Pulmonary artery endothelial cell (primary cell): ENCODE data around the gene GPR107. TPM values are rescaled to one million over a fixed set of nuclear protein-coding genes. Genes with fewer than 3 reads are reported as not detected.

ENCODE experiments used
- DNase-seq: peaks from one replicate; pipeline ENCODE4 v3.0.0-alpha.2; 2011; ENCODE audit warnings: low read depth, low spot score
- total RNA-seq: library from RNA; depleted of rRNA; stranded (reverse); fragments of >200 nt; gene quantifications from 2 replicates; pipeline ENCODE4 v1.2.3, GENCODE V29; 2014

GPR107 gene
- total RNA-seq, 1 donor from 2014 or later: 22.0 TPM

DNA sequence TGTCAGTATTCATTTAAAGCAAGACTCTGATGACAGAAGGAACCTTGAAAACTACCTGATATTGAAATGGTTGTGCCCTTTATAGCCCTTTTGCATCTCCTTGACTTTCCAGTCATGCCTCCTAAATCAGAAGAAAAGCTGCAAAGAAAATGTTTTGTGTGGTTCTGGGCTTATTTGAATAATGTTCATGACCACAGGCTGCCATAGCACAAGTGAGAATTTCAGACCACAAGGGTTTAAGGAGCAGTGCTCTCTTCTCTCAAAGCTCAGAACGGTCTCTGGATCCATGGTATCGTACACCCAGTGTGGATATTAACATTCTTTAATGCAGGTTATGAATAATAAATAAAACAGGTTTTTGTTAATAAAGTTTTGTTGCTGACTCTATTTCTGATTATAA is 54.2 kb downstream of the GPR107 start:
- no peak for DNase-seq

DNA sequence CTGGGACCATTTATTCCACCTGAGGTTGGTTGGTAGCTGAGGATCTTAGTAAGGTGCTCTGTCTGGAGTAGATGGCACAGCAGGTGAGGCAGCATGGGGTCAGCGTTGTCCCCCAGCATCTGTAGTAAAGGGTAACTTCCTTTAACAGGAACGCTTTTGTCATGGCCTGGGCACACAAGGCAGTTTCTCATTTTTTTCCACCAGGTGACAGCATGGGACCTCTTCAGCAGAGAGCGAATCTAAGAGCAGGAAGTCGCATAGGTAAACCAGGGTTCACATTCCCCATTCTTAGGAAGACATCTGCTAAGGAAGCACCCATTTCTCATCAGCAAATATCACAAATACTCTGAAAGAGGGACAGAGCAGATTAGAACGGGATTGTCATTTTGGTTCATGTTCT is 56.5 kb downstream of the GPR107 start:
- no peak for DNase-seq

DNA sequence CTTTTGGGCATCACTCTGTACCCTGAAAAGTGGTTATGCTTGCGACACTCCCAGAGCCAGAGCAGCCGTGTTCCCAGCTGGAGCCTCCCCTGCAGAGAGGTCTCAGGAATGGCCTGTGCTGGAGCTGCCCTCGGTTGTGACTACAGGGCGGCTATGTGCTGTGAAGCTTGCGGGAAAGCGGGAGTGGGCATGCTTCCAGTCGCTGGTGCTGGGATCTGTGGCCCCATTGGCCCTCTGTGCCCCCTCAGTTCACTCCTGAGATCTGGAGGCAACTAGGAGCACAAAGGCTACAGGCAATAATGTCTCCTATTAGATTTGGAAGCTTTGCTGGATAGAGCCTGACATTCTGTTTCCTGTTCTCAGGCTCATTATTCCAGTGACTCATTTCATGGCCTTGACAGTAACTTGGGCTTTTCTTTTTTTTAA is 56.9 kb downstream of the GPR107 start:
- no peak for DNase-seq

DNA sequence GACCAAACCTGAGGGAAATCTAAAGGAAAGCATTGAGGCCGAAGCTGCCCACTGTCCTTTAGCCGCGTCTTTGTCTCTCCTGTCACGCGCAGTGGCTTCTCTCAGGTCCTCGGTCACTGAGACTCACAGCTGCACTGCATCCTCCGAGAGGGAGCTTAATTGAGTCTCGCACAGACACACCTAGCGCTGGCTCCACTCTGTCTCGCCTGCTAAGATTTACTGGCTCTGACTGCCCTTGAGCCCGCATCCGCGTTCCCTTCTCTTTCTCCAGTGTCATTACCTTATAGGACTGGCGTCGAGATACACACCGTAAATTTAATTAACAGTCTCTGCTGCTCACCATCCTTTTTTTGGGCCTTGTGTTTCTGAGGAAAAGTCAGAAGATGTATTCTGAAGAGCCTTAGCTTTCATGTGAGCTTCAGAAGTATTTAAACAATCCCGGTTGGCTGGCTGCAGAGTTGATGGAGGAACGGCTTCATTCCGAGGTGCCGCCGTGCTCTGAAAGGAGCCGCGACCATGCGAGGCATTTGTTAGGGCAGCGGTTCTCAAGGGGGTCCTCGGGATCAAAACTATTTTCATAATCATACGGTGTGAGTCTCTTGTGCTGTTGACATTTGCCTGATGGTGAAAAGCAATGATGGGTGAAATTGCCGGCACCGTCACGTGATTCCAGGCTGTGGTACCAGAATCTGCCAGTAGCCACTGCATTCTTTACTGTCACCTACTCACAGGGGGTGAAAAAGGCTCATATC is 58.3 kb downstream of the GPR107 start:
- no peak for DNase-seq

DNA sequence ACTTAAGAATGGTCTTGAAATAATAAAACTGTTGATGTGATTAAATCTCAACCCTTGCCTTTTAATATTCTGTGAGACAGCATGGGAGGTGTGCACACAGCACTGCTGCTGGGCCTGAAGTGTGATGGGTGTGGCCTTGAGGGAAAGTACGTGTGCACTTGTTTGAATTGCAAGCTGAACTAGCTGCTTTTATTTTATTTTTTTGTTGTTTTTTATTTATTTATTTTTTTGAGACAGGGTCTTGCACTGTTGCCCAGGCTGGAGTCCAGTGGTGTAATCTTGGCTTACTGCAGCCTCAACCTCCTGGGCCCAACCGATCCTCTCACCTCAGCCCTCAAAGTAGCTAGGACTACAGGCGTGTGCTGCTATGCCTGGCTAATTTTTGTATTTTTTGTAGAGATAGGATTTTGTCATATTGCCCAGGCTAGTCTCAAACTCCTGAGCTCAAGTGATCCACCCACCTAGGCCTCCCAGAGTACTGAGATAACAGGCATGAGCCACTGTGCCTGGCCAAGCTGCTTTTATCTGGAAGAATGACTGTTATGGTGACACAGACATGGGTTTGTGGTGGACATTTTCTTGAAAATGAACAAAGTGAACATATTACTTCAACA is 58.9 kb downstream of the GPR107 start:
- no peak for DNase-seq

DNA sequence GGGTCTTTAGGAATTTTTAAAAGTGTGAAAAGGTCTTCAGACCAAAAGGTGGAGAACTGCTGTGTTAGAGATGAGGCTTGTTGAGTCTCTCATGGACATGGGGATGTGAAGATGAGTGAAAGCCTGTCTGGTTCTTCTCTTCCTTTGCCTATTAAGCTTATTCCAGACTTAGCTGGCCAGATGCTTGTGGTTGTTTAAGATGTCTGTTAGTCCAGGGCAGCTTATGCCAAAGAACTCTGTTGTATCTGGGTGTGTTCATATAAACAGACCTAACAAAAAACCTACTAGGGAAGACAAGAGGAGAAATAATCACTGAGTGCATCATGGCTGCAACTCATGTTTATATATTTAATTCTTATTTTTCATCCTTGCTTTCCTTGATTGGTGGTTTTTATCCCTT is 61.0 kb downstream of the GPR107 start:
- DNase-seq: no peak

DNA sequence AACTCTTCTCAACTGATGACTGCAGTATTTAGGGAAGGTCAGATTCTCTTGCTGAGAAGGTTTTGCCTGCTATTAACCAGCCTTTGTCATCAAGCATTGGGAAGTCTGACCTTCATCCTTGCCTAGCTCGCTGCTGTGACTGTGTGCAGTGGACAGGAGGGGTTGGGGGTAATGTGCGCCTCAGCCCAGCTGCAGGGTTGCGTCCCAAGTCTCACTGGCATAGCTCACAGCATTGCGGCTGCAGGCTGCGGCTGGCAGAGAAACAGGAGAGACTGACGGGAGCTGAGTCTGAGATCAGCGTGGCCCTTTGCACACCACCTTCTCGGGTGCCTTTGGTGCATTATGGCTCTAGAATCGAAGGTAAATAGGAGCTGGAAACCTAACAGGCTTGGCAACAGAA is 62.6 kb downstream of the GPR107 start:
- DNase-seq: no peak

DNA sequence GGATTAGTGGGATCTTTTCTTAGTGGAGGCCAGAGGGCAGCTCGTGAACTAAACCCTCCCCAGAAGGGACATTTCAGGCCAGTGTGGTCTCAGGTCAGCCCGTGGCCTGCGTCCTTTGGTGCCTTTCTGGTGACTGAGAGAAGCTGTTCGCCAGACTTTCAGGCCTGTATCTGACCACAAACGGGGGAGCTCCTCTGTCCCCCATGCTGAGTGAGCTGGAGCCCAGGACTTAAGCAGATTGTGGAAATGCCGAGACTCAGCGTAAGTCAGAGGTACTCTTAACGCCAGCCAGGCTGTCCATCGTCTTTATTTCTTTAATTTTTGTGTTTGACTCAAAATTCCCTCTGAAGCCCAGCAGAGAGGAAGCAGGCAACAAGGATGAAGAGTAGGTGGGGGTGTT is 63.7 kb downstream of the GPR107 start:
- no peak for DNase-seq

DNA sequence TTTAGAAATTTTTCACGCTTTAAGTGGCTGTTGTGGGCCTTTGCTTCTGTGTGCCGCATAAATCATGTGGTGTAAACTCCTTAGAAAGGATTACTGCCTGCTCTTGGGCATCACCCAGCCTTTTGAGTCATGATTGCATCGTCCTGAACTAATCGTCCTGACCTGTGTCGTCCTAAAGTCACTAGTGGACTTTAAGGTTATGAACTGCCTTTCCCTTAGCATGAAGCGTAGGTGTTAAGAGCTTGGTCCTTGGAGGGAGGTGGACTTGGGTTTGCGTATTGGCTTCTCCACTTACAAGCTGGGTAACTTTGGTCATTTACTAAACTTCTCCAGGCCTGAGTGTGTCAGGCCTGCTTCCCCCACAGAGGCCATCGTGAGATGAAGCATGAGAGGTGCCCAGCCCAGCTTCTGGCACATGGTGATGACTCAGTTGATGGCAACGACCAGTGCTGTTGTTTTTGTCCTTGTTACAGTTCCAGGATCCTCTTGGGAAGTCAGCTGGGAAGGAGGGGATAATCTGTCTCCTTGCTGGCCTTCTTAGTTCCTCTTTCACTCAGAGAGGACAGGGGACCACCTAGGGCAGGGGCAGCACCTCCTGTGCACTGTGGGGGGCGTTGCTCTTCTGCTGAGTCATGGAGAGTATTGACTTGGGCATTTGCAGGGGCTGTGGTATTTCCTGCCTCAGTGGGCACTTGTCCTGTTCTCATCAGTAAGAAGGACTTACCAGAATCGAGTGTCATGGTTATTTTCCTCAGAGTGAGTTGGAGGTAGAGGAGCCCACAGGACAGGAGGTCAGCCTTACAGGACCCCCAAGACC is 64.3 kb downstream of the GPR107 start:
- DNase-seq: no peak

DNA sequence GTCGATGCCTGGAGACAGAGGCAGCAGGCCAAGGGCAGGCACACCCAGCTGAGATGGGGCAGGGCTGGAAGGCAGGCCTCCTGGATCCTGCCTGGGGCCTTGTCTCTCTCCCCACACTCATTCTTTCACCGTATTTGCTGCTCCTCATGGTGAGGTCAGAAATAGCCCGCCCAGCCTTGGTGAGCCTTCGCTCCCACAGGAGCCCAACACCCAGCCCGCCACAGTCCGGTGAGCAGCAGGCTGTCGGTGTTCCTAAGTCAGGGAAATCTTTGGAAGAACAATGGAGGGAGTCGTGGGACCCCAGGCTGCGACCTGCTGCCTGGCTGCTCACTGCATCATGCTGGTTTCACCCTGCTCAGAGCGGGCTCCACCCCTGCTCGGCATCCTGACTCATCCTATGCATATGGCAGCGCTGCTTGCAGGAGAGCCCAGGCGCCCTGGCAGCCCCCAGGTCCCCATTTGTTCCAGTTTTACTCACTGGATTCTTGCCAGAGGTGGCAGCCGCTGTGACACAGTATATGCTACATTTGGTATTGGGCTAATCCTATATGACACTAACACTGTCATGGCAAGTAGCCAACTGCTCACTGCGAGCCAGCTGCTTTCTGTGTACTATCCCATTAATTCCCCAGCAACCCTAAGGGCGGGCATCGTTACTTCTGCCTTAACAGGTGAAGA is 65.3 kb downstream of the GPR107 start:
- DNase-seq: no peak

DNA sequence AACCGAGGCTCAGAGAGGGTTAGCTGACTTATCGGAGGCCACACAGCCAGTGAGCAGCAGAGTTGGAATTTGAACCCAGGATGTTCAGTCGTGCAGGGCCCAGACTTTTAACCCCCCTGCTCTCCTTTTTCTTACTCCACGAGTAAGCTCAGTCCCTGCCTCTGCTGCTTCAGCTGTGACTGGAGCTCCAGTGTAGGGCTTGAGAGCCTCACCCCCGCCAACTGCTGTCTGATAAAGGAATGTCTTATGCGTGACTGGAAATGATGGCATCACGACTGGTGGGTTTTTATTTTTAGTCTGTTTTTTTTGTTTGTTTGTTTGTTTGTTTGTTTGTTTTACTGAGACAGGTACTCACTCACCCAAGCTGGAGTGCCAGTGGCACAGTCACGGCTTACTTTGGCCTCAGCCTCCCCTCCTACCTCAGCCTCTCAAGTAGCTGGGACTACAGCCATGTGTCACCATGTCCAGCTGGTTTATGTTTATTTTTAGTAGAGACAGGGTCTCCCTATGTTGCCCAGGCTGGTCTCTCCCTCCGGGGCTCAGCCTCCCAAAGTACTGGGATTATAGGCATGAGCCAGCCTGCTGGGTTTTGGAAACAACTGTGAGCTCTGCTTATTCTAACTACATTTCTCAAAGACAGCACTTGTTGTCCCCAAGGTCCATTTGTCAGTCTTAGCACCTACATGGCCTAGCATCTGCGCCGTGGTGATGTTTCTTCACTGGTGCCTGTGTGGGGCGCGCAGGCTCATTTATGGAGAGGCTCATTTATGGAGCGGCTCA is 66.0 kb downstream of the GPR107 start:
- DNase-seq: no peak

DNA sequence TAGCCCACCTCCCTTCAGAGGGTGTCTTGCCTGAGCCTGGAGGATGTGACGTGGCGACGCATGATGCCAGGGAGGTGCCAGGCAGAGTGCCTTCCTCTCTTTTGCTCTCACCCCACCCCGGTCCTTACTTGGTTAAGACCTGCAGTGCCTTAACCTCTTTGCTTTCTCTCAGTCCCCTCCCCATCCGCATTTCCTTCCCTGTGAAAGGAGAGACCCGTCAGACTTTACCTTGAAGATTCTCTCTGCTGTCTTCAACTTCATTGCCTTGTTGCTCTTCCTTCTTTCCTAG is 66.5 kb downstream of the GPR107 start:
- DNase-seq: no peak

DNA sequence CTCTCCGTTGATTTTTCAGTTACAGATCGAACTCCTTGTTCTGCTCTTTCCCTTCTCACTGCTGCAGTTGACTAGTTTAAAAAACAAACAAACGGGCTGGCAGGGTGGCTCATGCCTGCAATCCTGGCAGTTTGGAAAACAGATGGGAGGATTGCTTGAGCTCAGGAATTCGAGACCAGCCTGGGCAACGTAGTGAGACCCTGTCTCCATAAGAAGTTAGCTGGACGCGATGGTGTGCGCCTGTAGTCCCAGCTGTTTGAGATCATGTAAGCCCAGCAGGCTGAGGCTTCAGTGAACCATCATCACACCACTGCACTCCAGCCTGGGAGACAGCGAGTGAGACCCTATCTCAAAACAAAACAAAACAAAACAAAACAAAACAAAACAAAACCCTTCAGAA is 67.1 kb downstream of the GPR107 start:
- no peak for DNase-seq

DNA sequence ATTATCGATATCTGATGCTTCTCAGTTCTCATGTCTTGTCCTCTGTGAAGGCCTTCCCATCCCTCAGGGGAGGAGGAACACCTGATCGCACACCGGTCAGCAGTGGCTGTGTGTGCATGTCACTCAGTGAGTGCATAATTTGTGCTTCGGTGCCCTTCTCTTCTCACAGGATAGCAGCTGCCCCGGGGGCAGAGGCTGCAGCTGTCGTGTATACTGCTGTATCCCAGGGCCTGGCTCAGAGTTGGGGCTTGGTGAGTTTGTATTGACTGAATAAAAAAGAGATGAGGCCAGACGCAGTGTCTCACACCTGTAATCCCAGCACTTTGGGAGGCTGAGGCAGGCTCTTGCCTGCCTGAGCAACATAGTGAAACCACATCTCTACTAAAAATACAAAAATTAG is 68.8 kb downstream of the GPR107 start:
- no peak for DNase-seq

DNA sequence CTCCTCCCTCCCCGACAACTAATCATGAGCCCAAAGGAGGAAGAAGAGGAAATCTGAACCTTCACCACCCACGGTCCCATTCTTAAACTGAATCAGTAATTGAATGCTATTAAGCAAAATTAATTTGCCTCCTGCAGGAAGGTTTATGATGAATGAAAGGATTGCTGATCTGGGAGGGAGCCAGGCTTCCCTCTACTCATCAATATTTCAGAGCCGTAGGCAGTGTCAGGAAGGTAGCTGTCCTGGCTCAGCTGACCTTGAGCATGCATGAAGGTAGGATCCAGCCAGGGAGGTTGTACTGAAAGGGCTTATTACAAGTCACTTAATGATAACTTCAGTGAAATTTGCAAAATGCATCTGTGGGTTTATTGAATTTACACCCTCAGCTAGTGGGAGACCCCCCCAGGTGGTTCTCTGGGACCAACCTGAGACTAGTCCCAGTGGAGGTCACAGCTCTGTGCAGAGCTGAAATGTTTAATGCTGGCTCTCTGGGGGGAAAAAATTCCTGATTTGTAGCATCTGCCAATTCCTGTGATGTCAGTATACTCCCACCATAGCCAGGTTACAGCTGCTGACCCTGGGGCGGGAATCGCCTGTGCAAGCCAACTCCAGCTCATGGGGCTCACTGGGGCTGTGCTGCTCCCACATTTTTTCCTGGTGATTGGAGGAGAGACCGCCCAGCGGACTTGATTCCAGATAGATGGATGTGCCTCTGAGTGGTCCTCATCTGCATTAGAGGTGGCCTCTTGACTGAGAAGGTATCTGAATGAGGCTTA is 70.6 kb downstream of the GPR107 start:
- no peak for DNase-seq

DNA sequence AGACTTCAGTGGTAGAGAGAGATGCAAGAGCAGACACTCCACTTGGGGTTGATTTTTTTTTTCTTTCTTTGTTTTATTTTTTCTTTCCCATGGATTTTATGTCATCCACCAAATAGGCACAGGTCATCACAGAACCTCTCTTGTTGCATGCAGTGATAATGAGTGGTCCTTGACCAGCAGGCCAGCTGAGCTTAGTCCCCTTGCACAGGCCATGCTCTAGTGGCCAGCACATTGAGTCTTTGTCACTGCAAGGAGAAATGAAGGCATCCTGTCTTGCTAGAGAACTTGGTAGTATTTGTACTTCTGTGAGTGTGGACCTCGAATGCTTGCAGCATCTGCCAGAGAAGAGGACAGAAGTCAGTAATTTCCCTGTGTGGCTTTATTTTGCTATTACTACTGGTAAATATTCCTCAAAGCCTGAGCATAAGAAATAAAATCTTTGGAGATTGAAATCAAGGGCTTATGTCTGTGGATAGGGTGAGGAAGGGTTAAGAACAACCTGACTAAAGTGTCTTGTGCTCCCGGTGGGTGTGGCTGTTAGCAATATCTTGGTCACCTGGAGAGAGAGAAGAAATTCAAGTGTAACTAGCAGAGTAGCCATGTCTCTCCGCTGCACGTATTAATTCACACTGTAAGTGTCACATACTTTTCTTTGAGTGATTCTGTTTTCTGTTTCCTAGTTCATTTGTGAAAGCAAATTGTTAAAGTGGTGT is 73.2 kb downstream of the GPR107 start:
- no peak for DNase-seq

DNA sequence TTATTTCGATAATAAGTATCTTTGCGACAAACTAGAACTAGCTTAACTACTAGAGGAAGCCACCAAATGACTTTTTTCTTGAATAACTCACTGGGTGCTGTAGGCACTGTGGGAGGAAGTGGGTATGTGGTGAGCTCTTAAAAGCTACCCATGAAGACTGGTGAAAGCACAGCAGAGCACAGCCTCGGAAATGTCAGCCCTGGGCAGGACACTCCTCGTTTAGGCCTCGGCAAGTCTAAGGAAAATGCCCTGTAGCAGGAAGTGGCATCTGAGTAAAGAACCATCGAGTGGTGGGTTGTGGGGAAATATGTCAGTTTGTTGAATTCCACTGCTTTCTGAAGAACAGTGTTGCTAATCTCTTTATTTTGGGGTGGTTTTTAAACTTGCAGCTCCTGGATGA is 74.5 kb downstream of the GPR107 start:
- DNase-seq: no peak

DNA sequence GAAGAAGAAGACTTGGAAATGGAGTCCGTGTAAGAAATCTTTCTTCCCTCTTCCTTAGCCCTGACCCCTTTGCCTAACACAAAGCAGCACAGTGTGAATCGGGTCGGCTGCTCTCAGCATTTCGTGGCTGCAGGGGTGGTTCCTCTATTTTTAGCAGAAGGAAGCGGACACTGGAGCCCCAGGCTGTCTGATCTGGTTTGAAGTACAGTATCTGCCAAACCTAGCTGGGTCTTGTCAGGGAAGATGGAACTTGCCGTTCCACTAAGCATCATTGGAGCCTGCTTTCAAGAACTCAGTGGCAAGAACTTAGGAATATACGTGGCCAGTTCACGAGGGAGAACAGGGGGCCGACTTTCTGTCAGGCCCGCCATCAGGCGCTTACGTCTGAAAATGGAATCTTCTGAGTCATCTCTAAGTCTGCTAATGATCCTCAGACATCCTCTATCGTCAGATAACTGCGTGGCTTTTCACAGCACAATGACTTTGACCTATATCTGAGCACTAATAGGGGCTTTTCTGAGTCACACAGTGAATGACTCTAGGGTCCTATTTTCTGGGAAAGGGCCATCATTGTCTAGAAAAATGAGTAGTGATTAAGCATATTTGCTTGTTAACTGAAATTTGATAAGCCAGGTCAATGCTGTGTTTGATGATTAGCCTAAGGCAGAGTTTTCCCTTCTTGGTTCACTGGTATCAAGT is 75.2 kb downstream of the GPR107 start:
- no peak for DNase-seq

DNA sequence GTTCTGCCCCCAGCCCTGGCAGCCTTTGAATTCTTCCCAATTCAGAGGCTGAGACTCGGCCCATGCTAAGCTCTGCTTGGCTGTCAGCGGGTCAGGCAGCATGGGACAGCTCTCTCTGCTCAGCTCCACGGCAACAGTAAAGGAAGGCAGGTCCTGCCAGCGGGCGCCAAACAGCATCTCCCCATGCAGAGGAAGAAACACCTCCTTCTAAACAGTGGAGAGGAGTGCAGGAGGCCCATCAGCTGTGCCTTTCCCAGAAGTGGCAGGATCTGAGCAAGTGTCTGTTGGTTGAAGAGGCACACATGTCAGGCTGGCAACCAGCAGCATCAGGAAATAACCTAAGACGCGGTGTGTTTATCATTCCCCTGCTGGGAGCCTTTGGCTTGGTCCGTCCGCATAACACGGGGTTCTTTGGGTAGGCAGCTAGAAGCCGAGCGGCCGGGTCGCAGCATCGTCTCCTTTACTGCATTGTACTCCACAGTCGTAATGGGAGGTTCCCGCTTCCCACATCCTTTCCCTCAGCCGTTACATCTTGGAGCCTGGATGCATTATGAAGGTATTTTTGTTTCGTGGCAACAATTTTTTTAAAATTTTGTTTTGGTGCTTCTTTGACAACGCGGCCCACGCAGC is 75.8 kb downstream of the GPR107 start:
- no peak for DNase-seq
